Measurements from ENCODE around the gene SLC30A1.
"Not testable (repeated sequence)": the region's sequence is repeated elsewhere in the genome, so short reads cannot be mapped to it uniquely, and the experiment has no call there.

The SLC30A1 gene

GRCh38 chr1:211578640-211579439 is at the start of gene SLC30A1:
SLC30A1 (minus strand) TSS chr1:211579161; CDS start chr1:211578612, 549 bp downstream.
- DNase-seq, result peak; percentile 99 to 100

GRCh38 chr1:211628417-211628816 is 49.5 kb upstream of the SLC30A1 start:
- DNase-seq, result no peak

GRCh38 chr1:211627259-211627658 is 48.3 kb upstream of the SLC30A1 start:
- no peak for DNase-seq

GRCh38 chr1:211625866-211626265 is 46.9 kb upstream of the SLC30A1 start:
- DNase-seq, result not testable (repeated sequence)

GRCh38 chr1:211625040-211625439 is 46.1 kb upstream of the SLC30A1 start:
- no peak for DNase-seq

- DNase-seq, result no peak
Observed at GRCh38 chr1:211623515-211623914, 44.6 kb upstream of the SLC30A1 start.

GRCh38 chr1:211621447-211622198 is 42.7 kb upstream of the SLC30A1 start:
- no peak for DNase-seq

- DNase-seq, result no peak
Observed at GRCh38 chr1:211620097-211620496, 41.1 kb upstream of the SLC30A1 start.

- DNase-seq, result no peak
Observed at GRCh38 chr1:211619033-211619996, 40.4 kb upstream of the SLC30A1 start.

- no peak for DNase-seq
Observed at GRCh38 chr1:211616965-211617297, 38.0 kb upstream of the SLC30A1 start.

- DNase-seq, result no peak
Observed at GRCh38 chr1:211616231-211616964, 37.4 kb upstream of the SLC30A1 start.

- DNase-seq, result no peak
Observed at GRCh38 chr1:211614615-211615014, 35.7 kb upstream of the SLC30A1 start.

- DNase-seq, result no peak
Observed at GRCh38 chr1:211613951-211614350, 35.0 kb upstream of the SLC30A1 start.

- no peak for DNase-seq
Observed at GRCh38 chr1:211613108-211613947, 34.4 kb upstream of the SLC30A1 start.

GRCh38 chr1:211612786-211613107 is 33.8 kb upstream of the SLC30A1 start:
- no peak for DNase-seq

- no peak for DNase-seq
Observed at GRCh38 chr1:211611818-211612217, 32.9 kb upstream of the SLC30A1 start.

GRCh38 chr1:211610779-211611556 is 32.0 kb upstream of the SLC30A1 start:
- no peak for DNase-seq

- DNase-seq, result no peak
Observed at GRCh38 chr1:211609120-211610024, 30.4 kb upstream of the SLC30A1 start.

GRCh38 chr1:211607754-211608473 is 29.0 kb upstream of the SLC30A1 start:
- no peak for DNase-seq
